ENCODE results near the gene MECR.
"Not testable (repeated sequence)": the region's sequence is repeated elsewhere in the genome, so short reads cannot be mapped to it uniquely, and the experiment has no call there.

DNA sequence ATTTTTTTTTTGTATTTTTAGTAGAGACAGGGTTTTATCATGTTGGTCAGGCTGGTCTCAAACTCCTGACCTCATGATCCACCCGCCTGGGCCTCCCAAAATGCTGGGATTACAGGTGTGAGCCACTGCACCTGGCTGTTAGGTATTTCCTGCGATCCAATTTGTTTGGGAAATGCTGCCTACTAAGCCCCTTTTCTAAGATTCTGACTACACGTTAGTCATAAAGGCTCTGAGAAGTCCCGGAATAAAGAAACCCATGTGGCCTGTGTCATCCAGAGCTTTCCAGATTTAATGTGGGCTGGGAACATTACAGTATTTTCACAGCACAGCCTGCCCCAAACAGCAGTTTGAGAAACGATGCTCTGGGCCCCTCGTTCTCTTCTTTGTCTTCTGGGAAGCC is 8.5 kb downstream of the MECR start:
- TF ChIP-seq EP300 (IDR thresholded peaks at IDR 0.05) = not testable (repeated sequence)
- TF ChIP-seq, protein P1, sequence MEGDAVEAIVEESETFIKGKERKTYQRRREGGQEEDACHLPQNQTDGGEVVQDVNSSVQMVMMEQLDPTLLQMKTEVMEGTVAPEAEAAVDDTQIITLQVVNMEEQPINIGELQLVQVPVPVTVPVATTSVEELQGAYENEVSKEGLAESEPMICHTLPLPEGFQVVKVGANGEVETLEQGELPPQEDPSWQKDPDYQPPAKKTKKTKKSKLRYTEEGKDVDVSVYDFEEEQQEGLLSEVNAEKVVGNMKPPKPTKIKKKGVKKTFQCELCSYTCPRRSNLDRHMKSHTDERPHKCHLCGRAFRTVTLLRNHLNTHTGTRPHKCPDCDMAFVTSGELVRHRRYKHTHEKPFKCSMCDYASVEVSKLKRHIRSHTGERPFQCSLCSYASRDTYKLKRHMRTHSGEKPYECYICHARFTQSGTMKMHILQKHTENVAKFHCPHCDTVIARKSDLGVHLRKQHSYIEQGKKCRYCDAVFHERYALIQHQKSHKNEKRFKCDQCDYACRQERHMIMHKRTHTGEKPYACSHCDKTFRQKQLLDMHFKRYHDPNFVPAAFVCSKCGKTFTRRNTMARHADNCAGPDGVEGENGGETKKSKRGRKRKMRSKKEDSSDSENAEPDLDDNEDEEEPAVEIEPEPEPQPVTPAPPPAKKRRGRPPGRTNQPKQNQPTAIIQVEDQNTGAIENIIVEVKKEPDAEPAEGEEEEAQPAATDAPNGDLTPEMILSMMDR (IDR thresholded peaks at IDR 0.05) = not testable (repeated sequence)
